GM18499 (cell line): Measurements from ENCODE around the gene MFSD12.
"Not testable (repeated sequence)": the region's sequence is repeated elsewhere in the genome, so short reads cannot be mapped to it uniquely, and the experiment has no call there.

ENCODE experiments used
- ATAC-seq: cut with Tn5 transposase; IDR thresholded peaks from one replicate; pipeline ENCODE4 v1.9.1; 2021; ENCODE audit warnings: moderate number of reproducible peaks; ENCODE audit not compliant: insufficient read depth, unreplicated experiment

The MFSD12 gene

DNA sequence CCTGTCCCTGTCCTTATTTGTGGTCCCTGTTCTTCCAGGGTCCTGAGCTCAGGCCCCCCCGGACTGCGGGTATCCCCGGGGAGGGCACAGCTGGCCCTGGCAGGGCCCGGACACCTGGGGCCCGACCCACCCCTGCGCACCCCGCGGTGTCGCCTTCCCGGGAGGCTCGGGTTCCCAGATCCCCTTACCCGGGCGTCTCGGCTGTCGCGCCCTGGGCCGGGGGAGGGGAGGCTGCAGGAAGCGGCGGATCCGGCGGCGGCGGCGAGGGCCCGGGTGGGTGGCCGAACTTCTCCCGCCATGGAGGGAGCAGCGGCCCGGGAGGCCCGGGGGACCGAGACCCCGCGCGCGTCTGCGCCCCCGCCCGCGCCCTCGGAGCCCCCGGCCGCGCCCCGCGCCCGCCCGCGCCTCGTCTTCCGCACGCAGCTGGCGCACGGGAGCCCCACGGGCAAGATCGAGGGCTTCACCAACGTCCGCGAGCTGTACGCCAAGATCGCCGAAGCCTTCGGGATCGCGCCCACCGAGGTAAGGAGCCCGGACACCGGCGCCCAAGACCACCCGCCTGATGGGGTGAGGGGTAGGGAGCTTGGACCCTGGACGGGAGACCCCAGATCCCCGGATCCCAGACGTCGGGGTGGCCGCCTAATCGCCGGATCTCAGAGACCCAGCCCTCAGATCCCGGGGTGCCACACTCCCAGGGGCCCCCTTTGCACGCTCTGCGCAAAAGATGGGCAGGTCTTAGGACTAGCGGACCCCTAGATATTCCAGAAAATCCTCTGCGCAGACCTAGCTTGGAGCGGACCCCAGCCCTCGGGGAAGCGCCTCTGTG lies 28.1 kb upstream of the MFSD12 start, which contains the start of gene GIPC3:
TSS of gene GIPC3 (plus strand) at position 178 of the 826 bp plus-strand sequence. CDS start at position 298, 120 bp downstream.
- ATAC-seq: no peak

DNA sequence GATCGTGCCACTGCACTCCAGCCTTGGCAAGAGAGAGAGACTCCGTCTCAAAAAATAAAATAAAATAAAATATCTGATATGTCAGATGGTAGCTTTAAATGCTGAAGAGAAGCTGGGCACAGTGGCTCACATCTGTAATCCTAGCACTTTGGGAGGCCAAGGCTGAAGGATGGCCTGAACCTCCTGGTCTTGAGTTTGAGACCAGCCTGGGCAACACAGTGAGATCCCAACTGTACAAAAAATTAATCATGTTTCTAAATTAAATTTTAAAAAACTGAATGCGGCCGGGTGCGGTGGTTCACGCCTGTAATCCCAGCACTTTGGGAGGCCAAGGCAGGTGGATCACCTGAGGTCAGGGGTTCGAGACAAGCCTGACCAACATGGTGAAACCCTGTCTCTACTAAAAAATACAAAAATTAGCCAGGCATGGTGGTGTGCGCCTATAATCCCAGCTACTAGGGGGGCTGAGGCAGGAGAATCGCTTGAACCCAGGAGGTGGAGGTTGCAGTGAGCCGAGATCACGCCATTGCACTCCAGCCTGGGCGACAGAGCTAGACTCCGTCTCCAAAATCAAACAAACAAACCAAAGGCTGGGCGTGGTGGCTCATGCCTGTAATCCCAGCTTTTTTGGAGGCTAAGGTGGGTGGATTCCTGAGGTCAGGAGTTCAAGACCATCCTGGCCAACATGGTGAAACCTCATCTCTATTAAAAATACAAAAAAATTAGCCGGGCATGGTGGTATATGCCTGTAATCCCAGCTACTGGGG lies 26.8 kb upstream of the MFSD12 start:
- not testable (repeated sequence) for ATAC-seq

DNA sequence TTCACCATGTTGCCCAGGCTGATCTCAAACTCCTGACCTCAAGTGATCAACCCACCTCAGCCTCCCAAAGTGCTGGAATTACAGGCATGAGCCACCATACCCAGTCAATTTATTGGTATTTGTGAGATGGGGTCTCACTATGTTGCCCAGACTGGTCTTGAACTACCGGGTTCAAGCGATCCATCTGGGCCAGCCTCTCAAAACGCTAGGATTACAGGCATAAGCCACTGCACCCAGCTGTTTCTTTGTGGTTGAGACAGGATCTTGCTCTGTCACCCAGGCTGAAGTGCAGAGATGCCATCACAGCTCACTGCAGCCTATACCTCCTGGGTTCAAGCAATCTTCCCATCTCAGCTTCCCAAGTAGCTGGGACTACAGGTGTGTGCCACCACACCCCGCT lies 24.4 kb upstream of the MFSD12 start:
- ATAC-seq: not testable (repeated sequence)

DNA sequence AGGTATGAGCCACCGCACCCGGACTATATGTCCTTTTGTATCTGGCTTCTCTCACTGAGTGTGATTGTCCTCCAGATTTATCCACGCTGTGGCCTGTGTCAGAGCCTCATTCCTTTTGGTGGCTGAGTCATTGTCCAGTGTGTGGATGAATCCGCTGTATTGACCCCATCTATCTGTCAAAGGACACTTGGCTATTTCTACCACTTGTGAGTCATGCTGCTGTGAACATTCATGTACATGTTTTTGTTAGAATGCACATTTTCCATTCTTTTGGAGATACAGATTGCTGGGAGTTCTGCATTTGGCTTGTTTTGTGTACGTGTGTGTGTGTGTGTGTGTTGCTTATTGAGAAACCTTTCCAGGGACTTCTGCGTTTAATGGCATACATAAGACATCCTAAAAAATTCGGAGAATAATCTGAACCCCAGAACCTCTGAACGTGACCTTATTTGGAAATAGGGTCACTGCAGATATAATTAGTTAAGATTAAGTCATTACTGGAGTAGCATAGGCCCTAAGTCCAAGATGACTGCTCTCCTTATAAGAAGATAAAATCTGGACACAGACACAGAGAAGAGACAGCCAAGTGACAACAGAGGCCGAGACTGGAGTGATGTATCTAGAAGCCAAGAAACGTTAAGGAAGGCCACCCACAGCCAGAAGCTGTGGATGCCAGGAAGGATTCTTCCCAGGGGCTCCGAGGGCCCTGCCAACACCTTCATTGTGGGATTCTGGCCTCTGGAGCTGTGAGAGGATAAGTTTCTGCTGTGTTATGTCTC lies 23.0 kb upstream of the MFSD12 start:
- no peak for ATAC-seq

DNA sequence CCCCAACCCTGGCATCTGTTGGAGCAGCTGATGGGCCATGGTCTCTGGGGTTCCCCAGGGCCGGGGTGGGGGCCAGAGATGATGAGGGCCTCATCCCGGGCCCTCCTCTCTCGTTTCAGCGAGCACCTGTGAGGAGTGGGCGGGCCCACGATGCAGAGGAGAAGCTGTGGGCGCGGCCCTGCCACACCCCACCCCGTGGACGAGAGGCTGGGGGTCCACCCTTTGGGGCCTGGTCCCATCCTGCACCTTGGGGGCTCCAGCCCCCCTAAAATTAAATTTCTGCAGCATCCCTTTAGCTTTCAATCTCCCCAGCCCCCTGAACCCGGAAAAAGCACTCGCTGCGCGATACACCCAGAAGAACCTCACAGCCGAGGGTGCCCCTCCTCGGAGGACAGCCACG lies 21.0 kb upstream of the MFSD12 start:
- no peak for ATAC-seq

DNA sequence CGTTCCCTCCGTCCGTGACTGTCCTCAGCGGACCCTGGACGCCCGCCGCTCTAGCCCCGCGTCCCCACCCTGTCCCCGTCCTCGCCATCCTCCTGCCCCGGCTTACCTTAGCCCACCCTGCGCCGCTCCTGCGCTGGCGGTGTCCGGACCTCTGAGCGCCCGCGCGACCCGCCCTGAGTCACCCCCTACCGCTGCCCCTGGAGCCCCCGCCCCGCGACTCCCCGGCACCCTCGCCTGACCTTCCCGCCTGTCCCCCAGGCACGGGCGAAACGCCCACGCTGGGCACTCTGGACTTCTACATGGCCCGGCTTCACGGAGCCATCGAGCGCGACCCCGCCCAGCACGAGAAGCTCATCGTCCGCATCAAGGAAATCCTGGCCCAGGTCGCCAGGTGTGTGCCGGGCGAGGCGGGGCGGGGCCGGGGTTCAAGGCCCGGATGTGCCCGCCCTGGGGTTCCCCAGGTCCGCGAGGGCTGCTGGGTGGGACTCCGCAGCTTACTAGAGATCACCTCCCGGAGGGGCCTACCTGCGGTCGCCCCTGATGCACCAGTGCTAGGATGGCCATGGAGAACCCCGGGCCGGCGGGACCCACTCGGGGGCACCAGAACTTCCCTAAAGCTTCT lies 20.4 kb upstream of the MFSD12 start:
- no peak for ATAC-seq

DNA sequence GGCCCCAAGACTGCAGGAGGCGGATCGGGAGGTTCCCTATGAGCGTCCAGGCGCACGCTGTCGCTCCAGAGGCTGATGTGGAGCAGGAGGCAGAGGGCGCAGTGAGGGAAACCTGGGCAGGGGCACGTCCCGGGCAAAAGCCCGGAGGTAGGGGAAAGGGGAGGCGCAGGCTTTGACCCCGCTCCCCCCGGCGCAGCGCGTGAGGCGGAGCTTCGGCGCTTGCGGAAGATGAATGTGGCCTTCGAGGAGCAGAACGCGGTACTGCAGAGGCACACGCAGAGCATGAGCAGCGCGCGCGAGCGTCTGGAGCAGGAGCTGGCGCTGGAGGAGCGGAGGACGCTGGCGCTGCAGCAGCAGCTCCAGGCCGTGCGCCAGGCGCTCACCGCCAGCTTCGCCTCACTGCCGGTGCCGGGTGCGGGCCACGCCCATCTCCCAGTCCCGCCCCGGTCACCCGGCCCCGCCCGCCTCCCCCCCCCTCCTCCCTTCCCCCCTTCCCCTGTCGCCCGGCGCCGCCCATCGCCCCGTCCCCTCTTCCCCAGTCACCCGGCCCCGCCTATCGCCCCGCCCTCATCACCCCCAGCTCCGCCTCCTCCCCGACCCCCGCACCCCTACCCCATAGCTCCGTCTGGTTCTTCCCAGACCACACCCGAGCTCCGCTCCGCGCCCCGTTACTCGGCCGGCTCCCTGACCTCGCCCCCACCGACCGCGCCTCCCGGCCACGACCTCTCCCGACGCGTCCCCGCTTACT lies 19.5 kb upstream of the MFSD12 start:
- ATAC-seq: no peak

DNA sequence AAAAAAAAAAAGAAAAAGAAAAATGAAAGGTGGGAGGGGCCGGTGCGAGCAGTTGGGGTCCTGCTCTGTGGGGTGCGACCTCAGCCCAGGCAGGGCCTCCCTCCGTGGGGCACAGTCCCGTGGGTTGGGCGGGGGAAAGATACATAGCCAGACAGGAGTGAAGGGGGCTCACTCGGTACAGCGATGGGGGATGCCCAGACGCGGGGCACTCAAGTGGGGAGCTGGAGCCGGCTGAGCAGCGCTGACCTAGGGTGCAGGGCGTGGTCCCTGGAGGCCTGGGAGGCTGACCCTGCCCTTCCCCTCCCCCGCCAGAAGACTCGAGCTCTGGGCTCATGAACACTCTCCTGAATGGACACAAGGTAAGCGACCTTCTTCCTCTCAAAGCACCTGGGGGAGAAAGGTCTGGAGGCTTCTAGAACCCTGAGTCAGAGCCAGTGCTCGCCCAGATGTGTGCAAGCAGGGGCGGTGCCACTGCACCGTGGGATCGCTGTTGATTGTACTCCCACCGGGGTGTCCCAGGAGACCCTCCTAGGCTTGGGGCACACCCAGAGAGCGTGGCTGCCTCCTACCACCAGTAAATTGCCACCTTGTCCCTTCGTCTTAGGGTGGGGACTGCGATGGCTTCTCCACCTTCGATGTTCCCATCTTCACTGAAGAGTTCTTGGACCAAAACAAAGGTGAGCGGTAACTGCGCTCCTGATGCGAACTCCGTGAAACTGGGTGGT lies 18.7 kb upstream of the MFSD12 start:
- no peak for ATAC-seq

DNA sequence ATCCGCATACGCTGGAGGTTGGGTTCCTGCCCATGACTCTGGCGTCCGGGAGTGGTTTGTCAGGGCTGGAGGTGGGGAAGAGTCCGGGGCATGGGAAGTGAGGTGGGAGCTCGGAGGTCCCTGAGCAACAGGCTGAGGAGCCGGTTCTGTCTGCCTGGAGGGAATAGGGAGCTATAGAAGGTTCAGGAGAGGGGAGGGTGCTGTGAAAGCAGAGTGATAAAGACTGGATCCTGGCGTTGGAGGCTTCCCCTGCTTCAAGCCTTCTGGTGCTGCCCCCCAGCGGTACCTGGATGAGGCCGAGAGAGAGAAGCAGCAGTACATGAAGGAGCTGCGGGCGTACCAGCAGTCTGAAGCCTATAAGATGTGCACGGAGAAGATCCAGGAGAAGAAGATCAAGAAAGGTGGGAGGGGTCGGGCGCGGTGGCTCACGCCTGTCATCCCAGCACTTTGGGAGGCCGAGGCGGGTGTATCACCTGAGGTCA lies 17.9 kb upstream of the MFSD12 start:
- ATAC-seq: no peak

DNA sequence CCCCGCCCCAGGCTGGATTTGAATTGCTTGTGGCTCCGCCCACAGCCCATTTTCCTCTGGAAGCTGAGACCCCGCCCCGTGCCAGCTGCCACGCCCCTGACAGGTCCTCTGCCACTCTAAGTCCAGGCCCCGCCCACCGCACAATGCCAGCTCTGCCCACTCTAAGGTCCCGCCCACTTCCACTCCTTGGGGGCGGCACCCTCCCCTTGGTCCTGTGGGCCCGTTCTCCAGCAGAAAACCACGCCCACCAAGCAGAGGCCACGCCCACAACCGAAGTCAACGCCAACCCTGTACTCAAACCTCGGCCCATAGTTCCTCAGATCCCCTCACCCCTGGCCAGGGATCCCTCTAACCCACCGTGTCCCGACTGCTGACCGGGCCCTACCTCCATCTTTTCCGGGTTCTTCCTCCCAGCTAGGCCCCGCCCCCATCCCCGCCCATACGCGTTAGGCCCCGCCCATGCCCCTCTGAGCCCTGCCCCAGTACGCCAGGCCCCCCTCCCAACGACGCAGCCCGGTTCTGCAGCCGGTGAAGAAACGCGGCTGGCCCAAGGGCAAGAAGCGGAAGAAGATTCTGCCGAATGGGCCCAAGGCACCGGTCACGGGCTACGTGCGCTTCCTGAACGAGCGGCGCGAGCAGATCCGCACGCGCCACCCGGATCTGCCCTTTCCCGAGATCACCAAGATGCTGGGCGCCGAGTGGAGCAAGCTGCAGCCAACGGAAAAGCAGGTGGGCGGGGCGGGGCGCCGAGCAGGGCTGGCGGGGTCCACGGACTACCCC lies 16.7 kb upstream of the MFSD12 start:
- ATAC-seq: no peak

DNA sequence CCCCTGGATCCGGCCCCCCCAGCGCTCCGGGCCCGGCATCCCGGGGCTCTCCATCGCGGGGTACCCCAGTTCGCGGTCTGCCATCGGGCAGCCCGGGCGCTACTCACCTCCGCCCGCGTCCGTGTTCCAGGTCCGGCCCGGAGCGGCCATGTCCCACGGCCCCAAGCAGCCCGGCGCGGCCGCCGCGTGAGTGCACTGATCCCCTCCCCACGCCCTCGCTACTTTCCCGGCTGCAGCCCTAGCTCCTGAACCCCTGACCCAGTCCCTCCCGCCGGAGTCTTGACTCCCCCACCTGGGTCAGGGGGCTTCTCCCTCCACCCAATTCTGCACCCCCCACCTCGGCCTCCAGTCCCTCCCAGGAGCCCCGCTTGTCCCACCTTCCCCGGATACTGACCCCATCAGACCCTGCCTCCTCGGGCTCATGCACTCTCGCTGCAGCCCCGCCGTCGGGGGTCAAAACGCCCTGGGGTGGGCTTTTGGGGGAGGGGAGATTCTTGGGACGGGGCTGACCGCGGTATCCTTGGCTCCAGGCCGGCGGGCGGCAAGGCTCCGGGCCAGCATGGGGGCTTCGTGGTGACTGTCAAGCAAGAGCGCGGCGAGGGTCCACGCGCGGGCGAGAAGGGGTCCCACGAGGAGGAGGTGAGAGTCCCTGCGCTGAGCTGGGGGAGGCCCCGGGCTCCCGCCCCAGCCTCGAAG lies 15.9 kb upstream of the MFSD12 start:
- ATAC-seq: no peak

DNA sequence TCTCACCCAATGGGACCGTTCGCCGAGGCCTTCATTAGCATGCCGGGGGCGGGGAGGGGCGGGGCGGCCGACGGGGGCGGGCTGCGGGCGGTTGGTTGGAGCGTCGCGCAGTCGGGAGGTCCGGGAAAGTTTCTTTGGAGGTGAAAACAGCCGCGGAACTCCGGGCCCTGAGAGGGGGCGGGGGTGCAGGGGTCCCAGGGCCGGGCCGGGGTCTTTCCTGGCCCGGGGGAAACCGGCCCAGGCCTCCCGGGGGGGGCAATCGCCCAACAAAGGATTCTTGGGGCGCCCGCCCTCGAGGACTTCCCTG lies 15.4 kb upstream of the MFSD12 start, which contains the start of gene HMG20B:
TSS of gene HMG20B (plus strand) at position 90 of the 307 bp plus-strand sequence. CDS start 366 bp downstream, outside the sequence.
- no peak for ATAC-seq

DNA sequence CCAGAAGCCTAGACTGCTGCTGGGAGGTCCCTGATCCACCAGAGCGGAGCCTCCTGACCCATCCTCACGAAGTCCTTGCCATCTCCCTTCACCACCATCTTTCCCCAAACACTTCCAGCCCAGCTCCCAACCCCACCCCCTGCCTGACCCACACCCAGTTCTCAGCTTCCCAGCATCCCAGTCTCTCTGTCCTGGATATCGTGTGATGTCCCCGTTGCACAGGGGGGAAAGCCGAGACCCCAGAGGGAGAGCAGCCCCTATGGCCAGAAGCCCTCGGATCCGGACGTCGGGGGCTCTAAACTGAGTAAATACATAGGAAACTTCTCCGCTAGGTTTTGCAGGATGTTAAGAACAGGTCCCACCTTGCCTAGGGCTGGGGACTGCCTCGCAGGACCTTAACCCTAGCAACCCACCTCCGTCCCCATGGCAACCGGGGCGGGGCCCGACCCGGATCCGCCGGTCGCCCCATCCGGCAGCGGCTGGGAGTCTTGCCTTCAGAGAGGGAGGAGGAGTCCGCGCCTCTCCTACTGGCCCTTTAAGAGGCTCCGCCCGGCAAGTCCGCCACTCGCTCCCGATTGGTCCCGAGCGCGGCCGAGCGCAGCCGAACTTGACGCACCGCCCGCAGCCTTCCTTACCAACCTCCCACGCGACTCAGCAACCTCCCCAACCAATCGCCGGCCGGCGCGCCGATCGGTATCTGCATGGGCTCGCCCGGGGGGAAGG lies 14.9 kb upstream of the MFSD12 start:
- ATAC-seq: peak; percentile 76

DNA sequence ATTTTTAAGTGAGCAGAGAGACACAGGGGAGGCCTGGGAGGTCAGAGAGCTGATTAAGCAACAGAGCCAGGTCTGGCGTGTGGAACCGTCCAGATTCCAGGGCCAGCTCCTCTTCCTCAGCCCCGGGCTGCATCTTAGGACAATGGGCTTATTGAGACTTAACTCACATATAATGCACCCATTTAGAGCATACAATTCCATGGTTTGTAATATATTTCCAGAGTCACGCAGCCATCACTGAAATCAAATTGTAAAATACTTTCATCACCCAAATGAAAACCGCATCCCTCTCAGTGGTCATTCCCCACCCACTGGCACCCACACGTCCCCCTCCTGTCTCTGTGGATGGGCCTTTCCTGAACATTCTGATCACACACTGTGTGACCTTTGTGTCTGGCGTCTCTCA lies 13.2 kb upstream of the MFSD12 start:
- no peak for ATAC-seq

DNA sequence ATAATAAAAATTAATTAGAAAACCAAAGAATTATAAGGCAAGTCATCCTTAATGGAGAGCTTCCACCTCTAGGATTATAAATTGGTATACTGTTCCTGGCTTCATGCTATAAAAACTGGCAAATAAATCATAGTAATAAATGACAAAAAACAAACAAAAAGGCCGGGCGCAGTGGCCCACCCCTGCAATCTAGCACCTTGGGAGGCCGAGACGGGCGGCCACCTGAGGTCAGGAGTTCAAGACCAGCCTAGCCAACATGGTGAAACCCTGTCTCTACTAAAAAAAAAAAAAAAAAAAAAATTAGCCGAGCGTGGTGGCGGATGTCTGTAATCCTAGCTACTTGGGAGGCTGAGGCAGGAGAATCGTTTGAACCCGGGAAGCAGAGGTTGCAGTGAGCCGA lies 12.7 kb upstream of the MFSD12 start:
- ATAC-seq: not testable (repeated sequence)

DNA sequence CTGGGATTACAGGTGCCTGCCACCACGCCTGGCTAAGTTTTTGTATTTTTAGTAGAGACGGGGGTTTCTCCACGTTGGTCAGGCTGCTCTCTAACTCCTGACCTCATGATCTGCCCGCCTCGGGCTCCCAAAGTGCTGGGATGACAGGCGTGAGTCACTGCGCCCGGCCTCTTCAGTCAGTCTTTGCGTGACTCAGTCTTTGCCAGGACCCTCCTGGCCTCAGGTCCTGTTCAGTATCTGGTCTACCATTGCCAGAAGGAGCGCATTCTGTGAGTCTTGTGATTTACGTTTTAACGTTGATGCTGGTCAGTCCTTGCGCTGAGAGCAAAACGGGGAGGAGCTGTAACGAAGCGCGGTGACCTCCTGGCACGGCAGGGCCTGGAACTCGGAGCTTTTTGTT lies 7.8 kb upstream of the MFSD12 start:
- no peak for ATAC-seq
